ENCODE results near the gene PROS1.

DNA sequence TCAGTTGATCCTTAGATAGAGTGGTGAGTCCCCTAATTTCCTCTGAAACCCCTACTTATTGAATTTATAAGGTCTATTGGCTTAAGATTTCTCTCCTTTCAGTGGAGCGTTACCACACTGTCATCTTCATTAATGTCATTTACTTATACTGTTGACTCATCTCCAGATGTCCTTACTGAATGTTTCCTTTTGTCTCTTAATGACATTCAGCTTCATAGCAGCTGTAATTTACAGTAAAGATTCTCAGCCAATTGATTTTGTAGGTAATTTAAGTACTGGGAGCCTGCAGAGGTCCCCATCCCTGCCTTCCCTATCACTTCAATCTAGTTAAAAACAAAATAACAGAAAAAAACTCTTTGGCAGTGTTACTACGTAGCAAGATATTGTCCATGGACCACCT, 35.9 kb upstream of the PROS1 start:
- TF ChIP-seq GATA2 (IDR thresholded peaks at IDR 0.05; ENCODE audit: low read depth, low read length) (no peak), GATA3 (IDR thresholded peaks at IDR 0.05; ENCODE audit: low read depth, low read length) (no peak)
